Measurements from ENCODE around the gene RMI2.

- TF ChIP-seq GATA2 (IDR thresholded peaks at IDR 0.05; ENCODE audit: low read depth, low read length) (no peak), GATA3 (IDR thresholded peaks at IDR 0.05; ENCODE audit: low read depth, low read length) (no peak)
Measured at GRCh38 chr16:11312718-11313492, 32.4 kb upstream of the RMI2 start.

Data from SH-SY5Y (cell line).